Measurements from ENCODE around the gene CPA1. TPM values are rescaled to one million over a fixed set of nuclear protein-coding genes. Genes with fewer than 3 reads are reported as not detected.

Gene CPA1
- total RNA-seq, 1 donor from 2014 or later: not detected

- no peak overlapping the region for H3K4me3 ChIP-seq (ENCODE audit: low read depth, low read length)
Measured at GRCh38 chr7:130387628-130388403, 7.5 kb downstream of the CPA1 start.

GRCh38 chr7:130388671-130389070, 8.4 kb downstream of the CPA1 start:
- no peak for TF ChIP-seq CTCF (conservative IDR thresholded peaks at IDR 0.05; ENCODE audit: low read depth, low read length)
- no peak overlapping the region for H3K4me3 ChIP-seq (ENCODE audit: low read depth, low read length)
- DNase-seq (ENCODE audit: low read depth): no peak

More at GRCh38 chr7:130387628-130388403, 7.5 kb downstream of the CPA1 start:
- TF ChIP-seq CTCF (conservative IDR thresholded peaks at IDR 0.05; ENCODE audit: low read depth, low read length): no peak
- no peak for DNase-seq (ENCODE audit: low read depth)

GRCh38 chr7:130390486-130390885, 10.2 kb downstream of the CPA1 start:
- TF ChIP-seq CTCF (conservative IDR thresholded peaks at IDR 0.05; ENCODE audit: low read depth, low read length): no peak
- no peak overlapping the region for H3K4me3 ChIP-seq (ENCODE audit: low read depth, low read length)
- DNase-seq (ENCODE audit: low read depth): no peak

- no peak for DNase-seq (ENCODE audit: low read depth)
Measured at GRCh38 chr7:130393101-130393561, 12.8 kb downstream of the CPA1 start.

GRCh38 chr7:130393841-130394411, 13.6 kb downstream of the CPA1 start:
- TF ChIP-seq CTCF (conservative IDR thresholded peaks at IDR 0.05; ENCODE audit: low read depth, low read length): no peak
- no peak overlapping the region for H3K4me3 ChIP-seq (ENCODE audit: low read depth, low read length)
- DNase-seq (ENCODE audit: low read depth): no peak

More at GRCh38 chr7:130393101-130393561, 12.8 kb downstream of the CPA1 start:
- TF ChIP-seq CTCF (conservative IDR thresholded peaks at IDR 0.05; ENCODE audit: low read depth, low read length): no peak
- H3K4me3 ChIP-seq (ENCODE audit: low read depth, low read length): no peak overlapping the region

- no peak for TF ChIP-seq CTCF (conservative IDR thresholded peaks at IDR 0.05; ENCODE audit: low read depth, low read length)
- H3K4me3 ChIP-seq (ENCODE audit: low read depth, low read length): no peak overlapping the region
- no peak for DNase-seq (ENCODE audit: low read depth)
Measured at GRCh38 chr7:130394421-130395195, 14.3 kb downstream of the CPA1 start.

Measured in epithelial cell of proximal tubule (primary cell).